Activated CD4-positive, alpha-beta T cell treated with anti-CD3 and anti-CD28 coated beads for 36 hours (primary cell): Measurements from ENCODE around the gene EYA4. TPM values are rescaled to one million over a fixed set of nuclear protein-coding genes. Genes with fewer than 3 reads are reported as not detected.

Experiments
- ATAC-seq: fragments of 200-7000 bp; cut with Tn5 transposase; one replicate; pipeline ENCODE4 v1.10.0; 2021; ENCODE audit warnings: mild to moderate bottlenecking, moderate library complexity
- CTCF ChIA-PET: fragments of 350-600 bp; sonication (Branson Sonifier 250); formaldehyde crosslinking; loops from one replicate; lab custom pipeline; 2021; ENCODE audit warnings: antibody characterized with exemption; lab: Charles Lee
- POLR2A ChIA-PET: fragments of 350-600 bp; sonication (Branson Sonifier 250); formaldehyde crosslinking; loops from one replicate; lab custom pipeline; 2021; ENCODE audit warnings: antibody characterized with exemption, inconsistent platforms; lab: Charles Lee
- DNase-seq: peaks from one replicate; pipeline ENCODE4 v3.0.0-alpha.2; 2020
- H3K27ac Mint-ChIP-seq: one replicate; pipeline ENCODE4 v1.8.0; 2021; ENCODE audit warnings: mixed read lengths
- H3K27me3 Mint-ChIP-seq: one replicate; pipeline ENCODE4 v1.8.0; 2021; ENCODE audit warnings: mixed read lengths
- H3K36me3 Mint-ChIP-seq: one replicate; pipeline ENCODE4 v1.8.0; 2021; ENCODE audit warnings: low read depth, mixed read lengths
- H3K4me1 Mint-ChIP-seq: one replicate; pipeline ENCODE4 v1.8.0; 2021; ENCODE audit warnings: mixed read lengths
- H3K4me3 Mint-ChIP-seq: one replicate; pipeline ENCODE4 v1.8.0; 2021; ENCODE audit warnings: mild to moderate bottlenecking, moderate library complexity, mixed read lengths
- H3K9me3 Mint-ChIP-seq: one replicate; pipeline ENCODE4 v1.8.0; 2021; ENCODE audit warnings: low read depth, mixed read lengths
- intact Hi-C, 2 experiments: fragments of 100-400 bp; cut with DNase I in 1 of 2; cut with micrococcal nuclease in 1 of 2; formaldehyde crosslinking; loops; one replicate each; pipeline versions ENCODE4 v1.14.2 to v1.15.1; 2022 to 2024; cut with DNase I, micrococcal nuclease
- total RNA-seq, 2 experiments: library from RNA; stranded (reverse); gene quantifications; one replicate each; pipeline ENCODE4 v1.2.3, GENCODE V29; 2021

EYA4 gene
- total RNA-seq, 2 experiments from 2014 or later = not detected

DNA sequence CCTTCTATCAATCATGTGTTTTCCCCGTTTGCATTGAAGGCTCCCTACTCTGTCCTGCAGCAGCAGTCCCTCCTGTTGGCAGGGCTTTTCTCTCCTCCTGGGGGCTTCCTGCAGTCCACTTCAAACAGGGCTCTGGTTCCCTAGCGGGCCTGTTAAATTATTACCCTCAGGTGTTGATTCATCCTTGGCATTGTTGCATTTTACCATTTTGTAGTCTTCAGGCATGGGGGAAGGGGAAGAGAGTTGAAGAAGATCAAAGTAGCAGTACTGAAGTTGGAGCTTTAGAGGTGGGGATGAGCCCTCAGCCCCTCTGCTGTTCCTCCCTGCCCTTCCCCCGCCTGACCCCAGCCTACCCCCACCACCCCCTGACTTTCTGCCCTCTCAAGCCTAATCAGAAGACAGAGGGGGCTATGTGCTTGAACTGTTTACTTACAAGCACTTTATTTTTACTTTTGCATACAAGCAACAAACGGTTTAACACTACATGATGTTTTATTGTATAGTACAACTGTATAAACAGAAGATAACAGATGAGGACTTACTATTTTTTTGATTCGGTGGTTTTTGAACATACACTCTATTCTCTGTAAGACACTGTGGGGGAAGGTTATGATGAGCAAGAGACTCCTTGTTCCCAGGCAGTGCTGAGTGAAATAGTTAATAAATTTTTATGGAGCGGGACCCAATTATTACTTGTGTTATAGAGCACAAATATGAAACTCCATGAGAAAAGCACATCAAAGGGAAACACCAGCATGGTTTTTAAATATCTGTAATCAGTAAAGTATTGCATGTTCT lies 169.7 kb downstream of the EYA4 start:
- Mint-ChIP-seq H3K27me3 (no peaks in the 10 kb centered on the region), H3K4me1 (no peaks in the 10 kb centered on the region), H3K36me3 (no peaks in the 10 kb centered on the region), H3K27ac (no peak overlapping the region), H3K4me3 (no peak overlapping the region), H3K9me3 (no peaks in the 10 kb centered on the region)
- ChIA-PET CTCF (no interaction called here), POLR2A (no interaction called here)
- intact Hi-C loops = no loop called here
- ATAC-seq (no peak), DNase-seq (no peak)

DNA sequence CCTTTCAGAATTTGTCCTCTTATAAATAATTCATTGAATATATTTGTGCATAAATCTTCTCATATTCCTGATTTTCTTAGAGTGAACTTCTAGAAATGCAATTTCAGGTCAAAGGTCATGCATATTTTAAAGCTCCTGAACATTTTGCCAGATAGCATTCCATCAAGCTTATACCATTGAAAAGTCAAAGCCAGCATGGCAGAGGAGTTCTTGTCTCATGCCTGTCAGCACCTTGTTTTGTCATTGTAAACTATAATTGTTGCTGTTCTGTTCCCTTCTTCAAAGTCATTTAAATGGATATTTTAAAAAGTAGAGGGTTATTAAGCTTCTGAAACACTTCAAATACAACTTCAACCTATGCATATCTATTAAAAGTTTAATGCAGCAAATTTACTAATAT lies 170.6 kb downstream of the EYA4 start:
- ATAC-seq (no peak), DNase-seq (no peak)
- CTCF ChIA-PET = no interaction called here
- no peaks in the 10 kb centered on the region for H3K9me3 Mint-ChIP-seq
- no peaks in the 10 kb centered on the region for H3K4me1 Mint-ChIP-seq
- intact Hi-C loops = no loop called here
- H3K4me3 Mint-ChIP-seq = no peak overlapping the region
- POLR2A ChIA-PET = no interaction called here
- no peak overlapping the region for H3K27ac Mint-ChIP-seq
- H3K27me3 Mint-ChIP-seq = no peaks in the 10 kb centered on the region
- no peaks in the 10 kb centered on the region for H3K36me3 Mint-ChIP-seq

DNA sequence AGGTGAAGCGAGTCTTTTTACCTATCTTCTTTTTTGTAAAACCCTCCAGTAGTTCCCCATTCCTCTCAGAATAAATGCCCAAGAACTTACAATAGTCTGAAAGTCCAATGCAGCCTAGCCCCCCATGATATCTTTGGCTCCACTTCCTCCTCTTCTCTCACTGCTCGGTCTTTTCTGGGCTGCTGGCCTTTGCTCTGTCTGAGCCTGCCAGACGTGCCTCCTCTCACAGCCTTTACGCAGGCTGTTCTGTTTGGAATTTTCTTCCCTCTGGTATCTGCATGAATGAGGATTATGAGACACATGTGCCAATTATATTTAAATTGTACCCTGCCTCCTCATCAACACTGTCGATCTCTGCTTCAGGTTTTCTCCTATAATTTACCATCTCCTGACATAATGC lies 174.1 kb downstream of the EYA4 start:
- no peaks in the 10 kb centered on the region for H3K4me1 Mint-ChIP-seq
- CTCF ChIA-PET = no interaction called here

DNA sequence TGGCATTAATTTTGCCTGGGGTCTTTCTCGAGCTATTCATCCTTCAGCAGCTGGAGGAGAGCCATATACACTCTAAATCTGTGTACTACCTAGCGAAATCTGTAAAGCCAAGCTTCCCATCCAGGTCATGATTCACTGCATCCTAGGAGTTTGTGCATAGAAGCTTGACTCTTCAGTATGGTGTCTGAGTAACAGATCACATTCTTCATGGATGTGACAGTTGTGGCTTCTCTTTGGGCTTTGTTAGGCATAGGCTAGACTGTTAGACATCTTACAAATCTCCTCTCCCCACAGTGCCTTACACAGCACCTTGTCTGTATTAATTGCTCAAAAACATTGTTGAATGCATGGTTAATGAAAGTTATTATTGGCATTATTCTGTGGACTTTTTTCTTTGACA lies 177.0 kb downstream of the EYA4 start:
- no peak for ATAC-seq
- Mint-ChIP-seq H3K9me3 (no peaks in the 10 kb centered on the region), H3K27ac (no peak overlapping the region), H3K27me3 (no peaks in the 10 kb centered on the region), H3K4me1 (no peaks in the 10 kb centered on the region), H3K36me3 (no peaks in the 10 kb centered on the region), H3K4me3 (no peak overlapping the region)
- POLR2A ChIA-PET = interaction anchor here (0.6 kb wide), 1 partner anchor 155 kb away, joined by 3 read pairs; no protein-coding TSS in a partner anchor
- intact Hi-C loops = no loop called here
- DNase-seq = no peak
- CTCF ChIA-PET = no interaction called here

More for the DNA sequence above, 174.1 kb downstream of the EYA4 start:
- Mint-ChIP-seq H3K27ac (no peak overlapping the region), H3K9me3 (no peaks in the 10 kb centered on the region), H3K4me3 (no peak overlapping the region), H3K27me3 (no peaks in the 10 kb centered on the region), H3K36me3 (no peaks in the 10 kb centered on the region)
- ATAC-seq (no peak), DNase-seq (no peak)
- intact Hi-C loops = no loop called here
- POLR2A ChIA-PET = no interaction called here

DNA sequence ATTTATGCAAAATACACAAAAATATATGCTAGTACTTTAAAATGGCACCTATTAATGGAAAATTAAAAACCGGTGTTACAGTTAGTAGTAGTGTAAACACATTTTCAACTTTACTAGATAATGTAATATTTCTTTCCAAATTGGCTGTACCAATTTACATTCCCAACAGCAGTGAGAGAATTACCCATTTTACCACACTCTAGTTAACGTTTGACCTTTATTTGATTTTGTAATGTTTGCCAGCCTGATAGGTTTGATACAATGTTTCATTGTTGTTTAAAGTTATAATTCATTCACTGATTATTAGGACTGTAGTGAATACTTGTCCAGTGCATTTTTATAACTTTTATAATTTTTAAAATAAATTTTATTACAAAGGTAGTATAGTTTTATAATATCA lies 182.1 kb downstream of the EYA4 start:
- Mint-ChIP-seq H3K9me3 (no peaks in the 10 kb centered on the region), H3K27me3 (no peaks in the 10 kb centered on the region), H3K27ac (no peak overlapping the region), H3K36me3 (no peaks in the 10 kb centered on the region), H3K4me3 (no peak overlapping the region), H3K4me1 (no peaks in the 10 kb centered on the region)
- ATAC-seq (no peak), DNase-seq (no peak)
- CTCF ChIA-PET = no interaction called here
- intact Hi-C loops = no loop called here
- POLR2A ChIA-PET = no interaction called here

DNA sequence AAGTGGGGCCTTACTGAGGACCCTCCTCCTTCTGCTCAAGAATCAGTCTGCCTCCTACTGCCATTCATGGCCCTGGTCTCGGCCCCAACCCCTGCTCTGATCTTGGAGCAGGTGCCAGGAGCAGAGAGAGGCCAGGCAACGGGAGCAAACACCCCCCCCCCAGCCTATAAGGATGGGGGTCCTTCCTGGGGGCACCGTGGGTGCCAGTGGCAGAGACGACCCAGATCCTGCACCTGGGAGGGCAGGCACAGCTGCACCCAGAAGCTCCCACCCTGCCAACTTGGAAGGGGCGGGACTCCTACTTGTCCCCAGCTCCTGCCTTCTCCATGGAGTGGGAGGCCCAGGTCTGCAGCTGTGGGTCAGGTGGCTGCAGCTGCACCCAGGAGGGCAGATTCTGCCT lies 183.2 kb downstream of the EYA4 start:
- intact Hi-C loops = no loop called here

DNA sequence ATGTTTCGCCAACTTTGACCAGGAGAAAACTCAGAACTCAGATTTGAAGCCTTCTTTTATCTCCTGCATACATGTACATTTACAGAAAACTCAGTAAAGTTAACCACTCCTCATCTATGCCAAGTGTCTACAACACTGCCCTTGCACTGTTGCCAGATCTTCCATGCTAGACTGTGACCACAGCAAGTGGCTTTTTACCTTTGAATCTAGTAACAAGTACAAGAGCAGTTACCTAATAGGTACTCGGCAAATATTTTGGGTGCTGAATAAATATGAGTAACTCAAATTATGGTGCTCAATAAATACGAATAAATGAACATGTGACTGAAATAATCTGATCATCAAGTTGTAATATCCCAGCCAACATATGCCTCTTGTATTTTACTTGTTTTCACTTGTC lies 184.9 kb downstream of the EYA4 start:
- ATAC-seq = no peak
- H3K9me3 Mint-ChIP-seq = no peaks in the 10 kb centered on the region
- intact Hi-C loops = no loop called here
- ChIA-PET CTCF (no interaction called here), POLR2A (no interaction called here)
- no peak overlapping the region for H3K27ac Mint-ChIP-seq
- no peaks in the 10 kb centered on the region for H3K36me3 Mint-ChIP-seq
- H3K4me1 Mint-ChIP-seq = no peaks in the 10 kb centered on the region
- H3K27me3 Mint-ChIP-seq = no peaks in the 10 kb centered on the region
- no peak for DNase-seq
- H3K4me3 Mint-ChIP-seq = no peak overlapping the region

More for the DNA sequence above, 183.2 kb downstream of the EYA4 start:
- Mint-ChIP-seq H3K9me3 (no peaks in the 10 kb centered on the region), H3K36me3 (no peaks in the 10 kb centered on the region), H3K4me1 (no peaks in the 10 kb centered on the region), H3K4me3 (no peak overlapping the region), H3K27ac (no peak overlapping the region), H3K27me3 (no peaks in the 10 kb centered on the region)
- no peak for DNase-seq
- ATAC-seq = no peak
- POLR2A ChIA-PET = no interaction called here
- CTCF ChIA-PET = no interaction called here

DNA sequence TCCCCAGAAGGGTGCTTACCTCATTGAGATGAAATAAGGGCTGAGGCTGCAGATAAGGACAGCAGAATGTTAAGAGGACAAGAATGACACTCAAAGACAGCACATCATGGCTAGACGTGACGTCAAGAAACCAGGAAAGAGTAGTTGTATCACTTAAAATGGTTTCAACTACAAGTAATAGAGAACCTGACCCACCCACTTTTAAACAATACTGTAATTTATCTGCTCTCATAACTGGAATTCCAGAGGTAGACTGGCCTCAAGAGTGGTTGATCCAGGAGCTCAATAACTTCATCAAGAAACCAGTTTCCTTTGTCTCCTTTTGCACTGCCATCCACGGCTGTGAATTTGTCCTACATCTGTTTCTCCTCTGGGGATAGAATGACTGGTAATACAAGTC lies 187.1 kb downstream of the EYA4 start:
- ChIA-PET POLR2A (no interaction called here), CTCF (no interaction called here)
- Mint-ChIP-seq H3K4me1 (no peaks in the 10 kb centered on the region), H3K36me3 (no peaks in the 10 kb centered on the region), H3K27me3 (no peaks in the 10 kb centered on the region), H3K4me3 (no peak overlapping the region), H3K27ac (no peak overlapping the region), H3K9me3 (no peaks in the 10 kb centered on the region)
- ATAC-seq (no peak), DNase-seq (no peak)
- intact Hi-C loops = no loop called here

DNA sequence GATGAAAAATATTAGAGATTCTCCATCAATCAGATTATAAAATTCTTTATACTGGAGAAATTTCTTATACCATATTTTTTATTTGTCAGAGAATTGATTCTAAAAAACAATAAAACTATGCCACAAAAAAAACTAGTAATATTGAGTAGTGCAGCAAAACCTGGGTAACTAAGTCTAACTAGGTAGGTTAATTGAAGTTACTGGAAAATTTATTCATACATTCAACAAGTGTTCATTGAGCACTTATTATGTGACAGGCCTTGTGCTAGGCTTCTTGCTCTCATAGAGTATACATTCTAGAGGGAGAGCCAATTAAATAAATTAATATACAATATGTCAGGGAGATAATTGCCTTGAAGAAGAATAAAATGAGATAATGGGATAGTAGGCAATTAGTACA lies 189.4 kb downstream of the EYA4 start:
- H3K9me3 Mint-ChIP-seq = no peaks in the 10 kb centered on the region
- no peak overlapping the region for H3K27ac Mint-ChIP-seq
- H3K27me3 Mint-ChIP-seq = no peaks in the 10 kb centered on the region
- H3K4me1 Mint-ChIP-seq = no peaks in the 10 kb centered on the region
- POLR2A ChIA-PET = no interaction called here
- intact Hi-C loops = no loop called here
- DNase-seq (no peak), ATAC-seq (no peak)
- H3K4me3 Mint-ChIP-seq = no peak overlapping the region
- CTCF ChIA-PET = no interaction called here
- H3K36me3 Mint-ChIP-seq = no peaks in the 10 kb centered on the region

DNA sequence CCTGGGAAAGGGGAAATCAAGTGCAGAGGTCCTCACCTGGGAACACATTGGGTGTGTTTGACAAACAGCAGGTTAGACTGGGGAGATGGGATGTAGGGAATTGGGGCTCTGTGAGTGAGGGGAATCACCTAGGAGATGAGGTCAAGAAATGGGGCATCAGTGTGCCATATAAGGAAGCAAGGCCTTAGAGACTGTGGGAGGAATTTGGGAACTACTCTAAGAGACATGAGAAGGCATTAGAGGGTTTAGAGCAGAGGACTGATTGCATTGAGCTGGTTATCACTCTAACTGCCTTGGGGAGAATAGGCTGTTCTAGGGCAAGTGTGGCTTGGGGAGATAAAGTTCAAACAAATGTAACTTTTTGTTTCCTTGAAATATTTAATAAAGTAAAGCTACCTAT lies 189.9 kb downstream of the EYA4 start:
- CTCF ChIA-PET = no interaction called here
- no peaks in the 10 kb centered on the region for H3K27me3 Mint-ChIP-seq
- no peak overlapping the region for H3K27ac Mint-ChIP-seq
- H3K36me3 Mint-ChIP-seq = no peaks in the 10 kb centered on the region
- H3K4me3 Mint-ChIP-seq = no peak overlapping the region
- no peaks in the 10 kb centered on the region for H3K4me1 Mint-ChIP-seq
- no peaks in the 10 kb centered on the region for H3K9me3 Mint-ChIP-seq
- no peak for DNase-seq
- no peak for ATAC-seq
- POLR2A ChIA-PET = no interaction called here
- intact Hi-C loops = no loop called here

DNA sequence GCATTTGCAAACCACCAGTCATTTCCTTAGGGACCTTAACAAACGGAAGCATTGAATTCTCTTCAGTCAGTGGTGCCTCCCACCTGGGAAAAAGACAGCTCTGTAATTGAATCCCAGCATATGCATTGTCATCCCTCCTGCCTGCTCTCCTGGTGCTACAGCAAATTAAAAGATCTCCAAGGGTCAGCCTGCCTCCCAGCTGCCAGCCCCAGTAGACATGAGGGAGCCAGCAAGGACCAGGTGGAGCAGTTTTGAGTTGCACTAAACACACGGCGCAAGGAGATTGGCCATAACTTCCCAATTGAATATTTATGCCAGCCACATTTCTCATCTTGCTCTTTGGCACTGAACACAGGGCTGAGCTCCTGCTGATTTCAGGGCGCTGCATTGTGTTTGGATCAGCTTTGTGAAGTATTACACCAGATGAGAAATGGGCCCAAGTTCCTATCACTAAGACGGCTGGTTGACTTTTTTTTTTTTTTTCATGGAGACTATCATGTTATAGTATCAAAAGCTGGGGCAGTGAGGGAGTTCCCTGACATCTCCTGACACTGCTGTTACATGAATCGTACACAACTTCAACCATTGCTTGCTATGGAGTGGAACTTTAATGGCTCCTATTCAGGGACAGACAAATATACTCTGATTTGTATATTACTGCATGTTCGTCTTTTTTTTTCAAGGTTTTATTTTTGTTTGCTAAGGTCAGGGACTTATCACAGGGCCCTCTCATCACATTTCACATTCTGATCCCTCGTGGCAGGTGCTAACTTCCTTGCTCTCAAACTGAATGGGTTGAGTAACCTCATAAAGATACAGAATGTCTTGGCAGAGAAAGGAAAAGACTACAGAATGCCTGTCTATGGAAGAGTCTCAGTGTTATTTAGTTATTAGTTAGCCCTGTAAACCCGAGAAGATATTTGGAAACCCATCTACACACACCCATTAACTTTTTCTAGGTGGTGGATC lies 191.1 kb downstream of the EYA4 start:
- ATAC-seq = no peak
- no peak overlapping the region for H3K4me3 Mint-ChIP-seq
- H3K36me3 Mint-ChIP-seq = no peaks in the 10 kb centered on the region
- DNase-seq = no peak
- no peak overlapping the region for H3K27ac Mint-ChIP-seq
- intact Hi-C loops = no loop called here
- ChIA-PET POLR2A (no interaction called here), CTCF (no interaction called here)
- no peaks in the 10 kb centered on the region for H3K27me3 Mint-ChIP-seq
- H3K9me3 Mint-ChIP-seq = no peaks in the 10 kb centered on the region
- H3K4me1 Mint-ChIP-seq = no peaks in the 10 kb centered on the region
